ENCODE results near the gene YEATS4. TPM values are rescaled to one million over a fixed set of nuclear protein-coding genes. Genes with fewer than 3 reads are reported as not detected.

Gene YEATS4
- total RNA-seq, 1 experiment from 2014 or later = 20.9 TPM

GRCh38 chr12:69329669-69330428 is 29.7 kb upstream of the YEATS4 start:
- POLR2A ChIA-PET = no interaction called here

More at GRCh38 chr12:69329669-69330428, 29.7 kb upstream of the YEATS4 start:
- intact Hi-C loops (cut with micrococcal nuclease; ENCODE audit: unreplicated experiment) (no loop called here), in situ Hi-C loops (cut with HindIII; ENCODE audit: low pct_unique_long_range_greater_than_20kb, low sequenced_read_pairs) (no loop called here)
- Histone ChIP-seq H3K27me3 (ENCODE audit: control insufficient read depth, insufficient read depth, low read length) (peaks cover 17% of the 10 kb centered on the region), H3K4me3 (ENCODE audit: low read depth in 2 of 2, low read length in 2 of 2) (no peak overlapping the region), H3K4me1 (ENCODE audit: control insufficient read depth, insufficient read depth, low read length) (peaks cover 6% of the 10 kb centered on the region; the same call in 1 of the 2 replicates), H3K9me3 (ENCODE audit: control insufficient read depth, insufficient read depth, low read depth, low read length) (no peaks in the 10 kb centered on the region), H3K27ac (ENCODE audit: low read length) (no peak overlapping the region), H3K36me3 (ENCODE audit: control insufficient read depth, insufficient read depth, low read length) (no peaks in the 10 kb centered on the region)
- ATAC-seq = no peak
- no TSS peak for BruUV-seq (replicated peaks)
- DNase-seq (ENCODE audit: low read depth, low spot score) = no peak
- TF ChIP-seq SIN3A (IDR thresholded peaks at IDR 0.05; ENCODE audit: borderline replicate concordance, insufficient read depth, low read depth, low read length) (no peak), POLR2AphosphoS5 (IDR thresholded peaks at IDR 0.05; ENCODE audit: low read depth, low read length) (no peak), REST (IDR thresholded peaks at IDR 0.05; ENCODE audit: insufficient read depth in 1 of 2, low read depth in 2 of 2, low read length in 1 of 2) (no peak), TCF7L2 (IDR thresholded peaks at IDR 0.05; ENCODE audit: low read depth, low read length) (no peak)
- TF ChIP-seq, protein P1, sequence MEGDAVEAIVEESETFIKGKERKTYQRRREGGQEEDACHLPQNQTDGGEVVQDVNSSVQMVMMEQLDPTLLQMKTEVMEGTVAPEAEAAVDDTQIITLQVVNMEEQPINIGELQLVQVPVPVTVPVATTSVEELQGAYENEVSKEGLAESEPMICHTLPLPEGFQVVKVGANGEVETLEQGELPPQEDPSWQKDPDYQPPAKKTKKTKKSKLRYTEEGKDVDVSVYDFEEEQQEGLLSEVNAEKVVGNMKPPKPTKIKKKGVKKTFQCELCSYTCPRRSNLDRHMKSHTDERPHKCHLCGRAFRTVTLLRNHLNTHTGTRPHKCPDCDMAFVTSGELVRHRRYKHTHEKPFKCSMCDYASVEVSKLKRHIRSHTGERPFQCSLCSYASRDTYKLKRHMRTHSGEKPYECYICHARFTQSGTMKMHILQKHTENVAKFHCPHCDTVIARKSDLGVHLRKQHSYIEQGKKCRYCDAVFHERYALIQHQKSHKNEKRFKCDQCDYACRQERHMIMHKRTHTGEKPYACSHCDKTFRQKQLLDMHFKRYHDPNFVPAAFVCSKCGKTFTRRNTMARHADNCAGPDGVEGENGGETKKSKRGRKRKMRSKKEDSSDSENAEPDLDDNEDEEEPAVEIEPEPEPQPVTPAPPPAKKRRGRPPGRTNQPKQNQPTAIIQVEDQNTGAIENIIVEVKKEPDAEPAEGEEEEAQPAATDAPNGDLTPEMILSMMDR (IDR thresholded peaks at IDR 0.05) = no peak
- CTCF ChIA-PET = no interaction called here

All from Panc1 (cell line).